Measurements from ENCODE around the gene SPON2.

DNA sequence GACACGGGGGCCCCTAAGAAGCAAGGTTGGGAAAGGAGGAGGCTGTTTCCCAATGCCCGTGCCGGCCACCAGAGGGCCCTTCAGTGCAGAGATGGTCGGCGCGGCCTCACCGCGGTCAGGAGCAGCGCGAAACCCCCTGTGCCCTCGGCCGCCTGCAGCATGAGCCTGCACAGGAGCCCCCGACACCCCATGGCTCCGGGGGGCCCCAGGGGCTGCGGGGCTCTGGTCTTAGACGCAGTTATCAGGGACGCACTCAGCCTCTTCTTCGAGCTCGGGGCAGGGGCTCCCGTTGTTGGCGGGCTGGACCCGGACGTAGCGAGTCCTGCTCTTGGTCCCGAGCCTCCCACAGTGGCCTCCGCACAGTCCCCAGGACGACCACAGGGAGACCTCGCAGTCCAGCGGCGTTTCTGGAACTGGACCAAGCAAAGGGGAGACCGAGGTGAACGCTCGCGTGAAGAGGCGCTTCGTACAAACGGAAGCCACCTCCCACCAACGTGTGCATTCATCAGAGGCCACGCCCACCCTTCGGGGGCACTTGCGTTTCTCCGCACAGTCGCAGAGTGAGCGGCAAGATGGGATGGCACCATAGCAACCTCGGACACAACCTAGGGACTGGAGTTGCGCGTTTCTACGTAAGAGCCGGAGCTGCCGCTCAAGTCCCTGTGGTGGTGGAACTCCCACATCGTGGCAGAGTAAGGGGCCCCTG is 5.0 kb downstream of the SPON2 start:
- peak; percentile 68; the same call in 1 of the 2 replicates for TF ChIP-seq MYBL2 (CRISPR knock-in tag; IDR thresholded peaks at IDR 0.05)
- TF ChIP-seq, protein P1, sequence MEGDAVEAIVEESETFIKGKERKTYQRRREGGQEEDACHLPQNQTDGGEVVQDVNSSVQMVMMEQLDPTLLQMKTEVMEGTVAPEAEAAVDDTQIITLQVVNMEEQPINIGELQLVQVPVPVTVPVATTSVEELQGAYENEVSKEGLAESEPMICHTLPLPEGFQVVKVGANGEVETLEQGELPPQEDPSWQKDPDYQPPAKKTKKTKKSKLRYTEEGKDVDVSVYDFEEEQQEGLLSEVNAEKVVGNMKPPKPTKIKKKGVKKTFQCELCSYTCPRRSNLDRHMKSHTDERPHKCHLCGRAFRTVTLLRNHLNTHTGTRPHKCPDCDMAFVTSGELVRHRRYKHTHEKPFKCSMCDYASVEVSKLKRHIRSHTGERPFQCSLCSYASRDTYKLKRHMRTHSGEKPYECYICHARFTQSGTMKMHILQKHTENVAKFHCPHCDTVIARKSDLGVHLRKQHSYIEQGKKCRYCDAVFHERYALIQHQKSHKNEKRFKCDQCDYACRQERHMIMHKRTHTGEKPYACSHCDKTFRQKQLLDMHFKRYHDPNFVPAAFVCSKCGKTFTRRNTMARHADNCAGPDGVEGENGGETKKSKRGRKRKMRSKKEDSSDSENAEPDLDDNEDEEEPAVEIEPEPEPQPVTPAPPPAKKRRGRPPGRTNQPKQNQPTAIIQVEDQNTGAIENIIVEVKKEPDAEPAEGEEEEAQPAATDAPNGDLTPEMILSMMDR (IDR thresholded peaks at IDR 0.05) = peak; percentile 79
